GM19240 (cell line): ENCODE measurements around the gene SGCA.
A peak's percentile ranks its signal among the peaks of the same experiment; 100 is the strongest.

Source experiments
- DNase-seq: peaks from one replicate; pipeline ENCODE4 v3.0.0; 2011; ENCODE audit warnings: low spot score; ENCODE audit not compliant: insufficient read length

The SGCA gene

DNA sequence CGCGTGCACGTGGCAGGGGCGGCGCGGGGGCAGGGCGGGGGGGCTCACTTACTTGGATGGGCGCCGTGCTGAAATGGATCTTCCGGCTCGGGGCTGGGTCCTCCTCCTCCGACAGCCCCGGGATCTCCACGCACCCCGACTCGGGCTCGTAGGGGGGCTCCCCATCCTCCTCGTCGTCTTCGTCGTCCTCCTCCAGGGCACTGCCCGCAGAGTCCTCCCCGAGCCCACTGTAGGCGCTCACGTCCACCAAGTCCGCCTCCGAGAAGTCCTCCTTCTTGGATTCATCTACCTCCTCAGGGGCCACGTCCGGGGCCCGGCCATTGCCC, 16.8 kb upstream of the SGCA start:
- DNase-seq: no peak

DNA sequence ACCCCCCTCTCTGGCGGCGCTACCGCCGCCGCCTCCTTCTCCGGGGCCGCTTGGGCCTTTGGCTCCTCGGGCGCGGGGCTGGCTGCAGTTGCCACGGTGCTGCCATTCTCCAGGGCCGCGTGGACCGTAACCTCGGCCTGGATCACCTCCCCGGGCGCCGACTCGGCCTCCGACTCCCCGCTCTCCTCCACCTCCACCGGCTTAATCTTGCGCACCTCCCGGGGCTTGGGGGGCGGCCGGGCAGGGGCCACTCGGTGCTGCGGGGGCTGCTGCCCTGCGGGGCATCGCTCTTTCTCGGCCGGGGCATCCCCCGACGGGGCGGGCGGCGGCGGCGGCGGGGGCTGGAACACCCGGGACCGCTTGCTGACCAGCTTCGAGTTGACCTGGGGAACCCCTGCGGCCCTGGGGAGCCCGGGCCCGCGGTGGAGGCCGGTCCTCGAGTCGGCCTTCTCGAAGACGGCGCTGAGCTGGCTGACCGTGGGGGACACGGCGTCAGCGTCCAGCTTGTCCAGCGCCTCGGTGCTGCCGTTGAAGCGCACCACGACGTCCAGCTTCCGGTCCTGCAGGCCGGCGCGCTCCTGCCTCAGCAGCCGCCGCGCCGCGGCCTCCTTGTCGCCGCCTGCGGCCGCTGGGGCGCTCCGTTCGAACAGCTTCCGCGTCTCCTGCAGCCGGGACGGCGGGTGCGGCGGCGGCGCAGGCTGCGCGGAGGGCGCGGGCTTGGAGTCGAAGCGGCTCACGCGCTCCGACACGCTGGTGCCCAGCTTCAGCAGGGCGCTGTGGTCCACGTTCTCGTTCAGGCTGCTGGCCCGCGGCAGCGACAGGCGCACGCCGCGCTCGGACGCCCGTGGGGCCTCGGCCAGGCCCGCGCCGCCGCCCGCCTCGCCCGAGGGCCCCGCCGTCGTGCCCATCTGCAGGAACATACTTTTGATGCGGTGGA, 16.1 kb upstream of the SGCA start:
- no peak for DNase-seq

DNA sequence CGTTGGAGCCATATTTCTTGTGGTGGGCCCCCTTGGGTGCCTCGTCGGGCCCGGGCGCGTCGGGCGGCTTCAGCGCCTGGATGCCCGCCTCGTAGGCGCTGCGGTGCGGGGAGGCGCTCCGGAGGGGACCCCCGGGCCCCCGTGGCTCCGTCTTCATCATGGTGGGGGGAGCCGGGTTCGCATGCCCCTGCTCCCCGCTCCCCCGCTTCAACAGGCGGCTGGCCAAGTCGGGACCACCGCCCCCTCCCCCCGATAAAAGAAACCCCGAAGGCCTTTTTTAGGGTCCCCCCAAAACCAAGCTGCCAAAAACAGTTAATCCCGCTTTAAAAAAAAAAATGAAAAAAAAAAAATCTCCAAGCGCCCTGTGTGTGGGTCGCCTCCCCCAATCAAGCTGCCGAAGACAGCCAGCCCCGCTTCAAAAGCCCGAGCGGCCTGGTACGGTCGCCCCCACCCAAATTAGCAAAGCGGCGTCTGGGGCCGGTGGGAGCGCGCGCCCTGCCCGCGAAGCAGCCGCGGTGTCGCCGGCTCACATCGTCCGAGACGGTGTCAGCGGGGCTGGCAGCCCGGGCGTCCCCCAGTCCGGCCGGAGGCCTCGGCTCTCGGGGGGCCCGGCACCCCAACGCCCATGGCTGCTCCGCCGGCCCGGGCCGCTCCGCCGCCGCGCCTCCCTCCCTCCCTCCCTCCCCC, 15.3 kb upstream of the SGCA start, which contains the start of gene PPP1R9B:
PPP1R9B (minus strand) TSS at position 324 of the 687 bp plus-strand sequence; CDS start at position 160, 164 bp downstream.
- no peak for DNase-seq

DNA sequence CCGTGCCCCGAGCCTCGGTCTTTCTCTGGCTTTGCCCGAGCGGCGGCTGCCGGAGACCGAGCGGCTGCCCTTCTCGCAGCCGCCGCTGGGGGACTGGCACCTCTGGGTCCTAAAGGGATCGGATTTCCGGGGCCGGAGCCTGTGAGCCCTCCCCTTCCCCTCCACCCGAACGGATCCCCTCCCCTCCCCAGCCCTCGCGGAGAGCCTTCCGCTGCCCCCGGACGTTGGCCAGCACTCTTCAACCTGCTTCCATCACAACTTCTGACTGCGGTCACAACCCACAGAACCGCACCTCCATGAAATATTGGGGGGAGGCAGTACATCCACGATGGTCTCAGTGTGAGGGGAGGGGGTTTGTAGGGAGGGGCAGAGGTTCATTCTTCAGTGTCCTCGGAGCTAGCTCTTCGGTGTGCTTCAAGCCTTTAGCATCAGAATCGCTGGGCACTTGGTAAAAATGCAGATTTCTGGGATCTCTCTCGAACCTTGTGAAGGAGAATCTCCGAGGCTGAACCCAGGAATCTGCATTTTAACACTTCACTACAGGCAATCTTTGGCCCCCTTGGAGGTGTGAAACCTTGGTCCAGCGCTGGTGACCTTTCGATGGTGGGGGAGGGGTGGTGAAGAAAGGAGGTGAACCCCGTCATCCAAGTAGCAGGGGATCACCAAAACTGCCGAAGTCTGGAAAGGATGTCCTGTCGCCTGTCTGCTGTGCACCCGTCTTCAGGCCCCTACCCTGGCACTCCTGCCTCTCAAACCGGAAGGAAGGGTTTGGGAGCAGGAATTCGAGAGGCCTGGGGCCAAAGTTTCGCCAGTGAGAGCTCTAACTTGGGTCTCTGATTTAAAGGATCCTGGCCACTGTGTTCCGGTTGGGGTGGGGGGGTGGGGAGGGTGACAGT, 14.5 kb upstream of the SGCA start:
- peak; percentile 87 for DNase-seq

DNA sequence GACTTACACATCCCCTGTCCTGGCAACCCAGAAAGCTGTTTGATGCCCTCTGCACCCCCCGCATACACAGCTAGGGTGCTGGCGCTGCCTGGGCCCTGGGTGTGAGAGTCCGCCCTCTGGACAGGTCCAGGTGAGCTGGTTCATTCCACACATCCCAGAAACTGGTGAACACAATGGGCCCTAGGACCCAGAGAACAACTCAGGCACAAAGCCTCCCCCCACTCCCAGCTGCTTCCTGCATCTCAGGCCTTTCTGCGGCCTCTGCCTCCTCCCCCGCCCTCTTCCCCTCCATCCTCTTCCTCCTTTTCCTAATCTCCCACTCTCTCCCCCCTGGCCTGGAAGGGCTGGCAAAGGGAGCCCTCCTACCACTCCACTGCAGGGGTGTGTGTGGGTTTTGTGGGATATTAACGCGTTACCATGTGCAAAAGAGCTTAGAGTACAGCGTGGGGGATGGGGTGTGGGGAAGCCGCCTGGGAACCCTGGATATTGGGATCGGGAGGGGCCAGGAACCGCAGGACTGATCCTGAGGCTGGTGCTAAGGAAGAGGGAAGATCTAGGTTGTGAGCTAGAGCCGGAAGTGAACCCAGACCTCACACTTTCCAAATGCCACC, 13.8 kb upstream of the SGCA start:
- DNase-seq: no peak

DNA sequence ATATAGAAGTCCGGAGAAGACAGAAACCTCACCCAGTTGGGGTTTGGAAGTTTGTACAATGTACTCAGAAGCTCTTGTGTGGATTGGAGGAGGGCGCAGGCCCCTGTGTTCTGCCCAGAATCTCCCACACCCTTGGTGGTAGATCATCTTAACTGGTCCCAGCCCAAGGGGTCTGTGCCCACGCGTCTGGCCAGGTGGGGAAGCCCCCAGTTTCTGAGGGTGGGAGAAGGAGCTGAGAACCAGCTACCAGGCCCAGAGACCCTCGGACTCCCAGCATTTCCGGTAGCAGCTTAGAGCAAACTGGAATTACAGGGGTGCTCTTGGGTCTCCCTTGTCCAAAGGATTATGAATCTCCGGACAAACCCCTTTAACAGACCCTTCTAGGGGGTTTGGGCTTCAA, 13.1 kb upstream of the SGCA start:
- DNase-seq: no peak

DNA sequence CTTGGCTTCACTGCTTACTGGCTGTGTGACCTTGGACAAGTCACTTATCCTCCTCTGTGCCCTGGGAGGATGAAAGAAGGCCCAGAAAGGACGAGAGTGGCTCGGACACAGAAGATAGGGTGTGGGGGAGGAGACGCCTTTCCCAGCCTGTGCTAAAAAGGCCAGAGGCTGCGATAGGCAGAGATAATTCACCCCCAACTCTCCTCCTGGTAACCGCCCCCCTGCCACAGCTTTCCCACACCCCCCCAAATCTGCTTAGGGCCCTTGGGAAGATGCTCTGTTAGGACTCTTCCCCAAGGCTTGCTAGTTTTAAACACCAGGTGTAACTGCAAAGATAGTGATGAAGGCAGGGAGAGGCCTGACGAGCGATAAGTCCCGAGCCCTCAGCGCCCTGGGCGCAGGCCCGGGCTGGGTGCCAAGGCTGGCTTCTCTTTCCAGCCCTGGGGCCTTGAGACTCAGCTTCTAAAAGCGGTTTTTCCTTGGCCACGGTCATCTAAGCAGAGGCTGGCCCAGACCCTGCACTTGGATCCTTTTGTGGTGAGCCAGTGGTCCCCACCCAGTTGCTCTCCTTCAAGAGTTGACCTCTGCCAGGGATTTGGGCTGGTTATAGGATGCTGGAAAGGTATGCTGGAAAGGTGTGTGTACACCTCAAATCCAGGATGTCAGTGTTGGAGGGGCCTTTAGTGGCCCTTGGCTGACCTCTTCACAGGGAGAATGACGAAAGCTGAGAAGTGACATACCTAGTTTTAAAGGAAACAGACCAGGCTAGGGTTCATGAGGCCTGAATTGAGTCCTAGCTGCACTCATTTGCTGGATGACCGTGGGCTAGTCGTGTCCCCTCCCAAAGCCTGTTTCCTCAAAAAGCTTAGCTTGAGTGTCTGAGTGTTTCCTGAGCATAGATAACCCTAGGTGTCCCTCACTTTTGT, 11.9 kb upstream of the SGCA start:
- DNase-seq: no peak

DNA sequence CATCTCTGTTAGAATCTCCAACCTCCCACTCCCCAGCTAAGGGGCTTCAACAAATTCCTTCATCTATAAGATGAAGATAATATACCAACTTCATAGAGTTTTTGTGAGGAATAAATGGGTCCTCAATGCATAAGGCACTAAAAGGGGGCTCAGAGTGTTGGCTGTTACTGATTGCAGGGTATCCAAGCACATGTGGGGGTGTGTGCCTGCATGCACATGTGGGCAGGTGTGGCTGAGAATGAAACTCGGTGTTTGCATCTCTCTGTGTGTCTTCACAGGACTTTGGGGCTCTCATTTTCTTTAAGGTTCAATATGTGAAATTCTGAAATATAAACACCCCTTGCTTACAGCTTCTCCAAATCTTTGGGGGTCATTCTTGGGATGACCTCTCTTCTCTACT, 11.2 kb upstream of the SGCA start:
- DNase-seq: no peak

DNA sequence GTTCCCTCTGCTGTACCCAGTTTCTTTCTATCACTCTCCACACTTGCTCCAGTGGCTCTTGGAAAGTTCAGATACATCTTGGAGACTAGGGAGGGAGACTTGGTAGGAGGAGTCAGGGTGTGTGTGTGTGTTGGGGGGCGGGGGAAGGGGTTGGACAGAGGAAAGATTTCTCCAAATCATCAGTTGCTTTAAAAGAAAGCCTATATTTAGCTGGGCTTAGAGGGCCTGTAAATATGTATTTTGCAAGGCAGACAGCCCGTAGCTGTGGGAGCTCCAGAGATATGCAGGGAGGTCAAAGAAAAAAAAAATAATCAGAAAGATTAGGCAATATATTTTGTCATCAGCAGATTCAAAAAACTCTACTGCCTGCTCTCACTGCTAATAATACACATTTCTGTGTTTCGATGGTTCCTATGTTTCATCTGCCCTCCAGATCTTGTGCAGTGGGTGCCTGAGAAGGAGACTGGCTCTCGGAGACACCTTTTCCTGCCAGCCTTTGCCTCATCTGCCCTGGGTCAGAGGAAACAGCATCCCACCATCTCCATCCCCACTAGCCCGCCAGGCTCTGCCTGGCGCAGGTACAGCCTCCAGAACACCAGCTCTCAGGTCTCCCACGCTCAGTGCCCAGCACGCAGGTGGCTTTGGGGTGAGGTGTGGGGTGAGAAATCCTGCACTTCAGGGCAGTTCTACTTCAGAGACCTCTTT, 10.5 kb upstream of the SGCA start:
- no peak for DNase-seq

DNA sequence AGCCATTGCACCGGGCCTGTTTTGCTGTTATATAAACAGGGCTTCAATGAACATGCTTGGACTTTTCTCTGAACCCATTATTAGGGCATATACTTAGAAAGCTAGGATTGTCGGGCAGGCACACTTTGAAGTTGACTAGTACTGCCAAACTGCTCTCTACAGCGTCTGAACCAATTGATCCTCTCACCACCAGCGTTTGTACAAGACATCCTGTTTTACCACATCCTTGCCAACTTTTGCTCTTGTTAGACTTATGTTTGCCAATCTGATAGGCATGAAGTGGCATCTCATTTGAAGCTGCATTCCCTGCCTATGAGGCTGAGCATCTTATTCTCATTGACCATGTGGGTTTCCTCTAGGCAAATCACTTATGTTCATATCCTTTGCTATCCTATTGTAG, 7.9 kb upstream of the SGCA start:
- no peak for DNase-seq

DNA sequence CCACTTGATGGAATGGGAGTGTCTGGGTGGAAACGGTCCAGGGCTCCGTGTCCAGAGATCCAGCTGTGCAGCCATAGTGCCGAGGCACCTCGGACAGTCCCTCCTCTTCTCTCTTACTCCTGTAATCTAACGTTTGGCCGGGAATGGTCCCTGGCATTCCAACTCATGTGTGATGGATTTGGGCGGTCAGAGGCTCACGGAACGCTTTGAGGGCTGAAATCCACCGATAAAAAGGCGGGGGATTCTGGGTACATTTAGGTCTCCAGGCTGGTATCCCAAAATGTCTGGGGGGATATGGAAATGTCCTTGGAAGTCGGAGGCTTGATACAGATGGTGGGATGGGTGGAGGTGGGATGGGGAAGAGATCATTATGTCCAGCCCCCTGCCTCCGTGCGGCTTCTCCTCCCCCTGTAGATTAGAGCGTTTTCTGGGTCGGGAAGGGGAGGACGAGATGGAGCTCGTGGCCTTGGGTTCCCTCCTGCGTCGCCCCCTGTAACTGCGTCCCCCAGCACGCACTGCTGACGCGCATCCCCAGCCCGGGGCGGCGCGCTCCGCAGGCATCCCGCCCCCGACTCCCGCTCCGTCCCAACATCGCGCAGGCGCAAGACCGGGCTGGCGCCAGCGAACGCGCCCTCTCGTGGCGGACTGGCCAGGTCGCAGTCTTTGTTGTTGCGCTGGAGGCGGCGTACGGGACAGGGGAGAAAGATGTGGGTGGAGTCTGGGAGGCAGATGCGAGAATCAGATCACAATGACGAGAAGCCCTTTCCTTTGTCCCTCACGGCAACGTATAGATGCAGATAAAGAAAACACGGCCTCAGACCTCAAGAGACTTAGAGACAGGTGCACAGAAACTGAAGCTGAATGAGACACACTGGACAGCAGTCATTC, 4.5 kb upstream of the SGCA start:
- DNase-seq: peak; percentile 98

DNA sequence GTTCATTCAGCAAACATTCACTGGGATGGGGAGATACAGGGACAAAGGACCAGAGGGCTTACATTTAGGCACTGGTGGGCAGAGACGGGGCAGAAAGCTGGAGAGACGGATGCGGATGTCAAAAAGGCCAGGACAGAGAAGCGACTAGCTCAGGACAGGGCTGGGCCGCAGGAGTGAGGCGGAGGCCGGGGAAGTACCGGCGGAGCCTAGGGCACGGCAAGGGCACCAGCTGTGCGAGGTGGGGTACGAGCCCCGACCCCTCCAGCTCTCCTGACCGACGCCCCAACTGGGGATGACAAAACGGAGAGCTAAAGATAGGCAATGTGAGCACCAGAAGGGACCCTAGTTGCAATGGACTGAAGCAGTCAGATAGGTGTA, 3.9 kb upstream of the SGCA start:
- no peak for DNase-seq

DNA sequence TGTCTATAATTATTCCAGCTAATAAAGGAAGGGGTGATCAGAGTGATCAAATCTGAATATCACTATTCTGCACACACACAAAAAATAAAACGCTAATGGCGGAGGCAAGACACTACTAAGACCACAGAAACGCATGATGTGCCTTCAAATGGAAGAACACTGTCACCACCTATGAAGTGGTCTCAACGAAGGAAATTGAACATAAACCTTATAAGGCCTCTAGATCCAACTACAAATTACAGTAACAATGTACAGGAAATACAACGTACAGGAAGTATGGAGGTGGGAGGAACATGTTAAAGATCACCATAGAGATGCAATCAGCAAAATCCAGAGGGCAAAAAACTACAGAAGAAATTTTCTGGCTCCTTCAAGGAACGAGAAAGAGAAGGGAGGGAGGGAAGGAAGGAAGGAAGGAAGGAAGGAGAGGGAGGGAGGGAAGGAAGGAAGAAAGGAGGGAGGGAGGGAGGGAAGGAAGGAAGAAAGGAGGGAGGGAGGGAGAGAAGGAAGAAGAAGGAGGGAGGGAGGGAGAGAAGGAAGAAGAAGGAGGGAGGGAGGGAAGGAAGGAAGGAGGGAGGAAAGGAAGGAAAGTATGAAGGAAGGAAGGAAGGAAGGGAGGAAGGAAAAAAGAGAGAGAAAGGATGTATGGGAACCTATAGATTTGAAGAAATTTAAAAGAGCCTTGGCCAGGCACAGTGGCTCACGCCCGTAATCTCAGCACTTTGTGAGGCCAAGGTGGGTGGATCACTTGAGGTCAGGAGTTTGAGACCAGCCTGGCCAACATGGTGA, 3.1 kb upstream of the SGCA start:
- no peak for DNase-seq

DNA sequence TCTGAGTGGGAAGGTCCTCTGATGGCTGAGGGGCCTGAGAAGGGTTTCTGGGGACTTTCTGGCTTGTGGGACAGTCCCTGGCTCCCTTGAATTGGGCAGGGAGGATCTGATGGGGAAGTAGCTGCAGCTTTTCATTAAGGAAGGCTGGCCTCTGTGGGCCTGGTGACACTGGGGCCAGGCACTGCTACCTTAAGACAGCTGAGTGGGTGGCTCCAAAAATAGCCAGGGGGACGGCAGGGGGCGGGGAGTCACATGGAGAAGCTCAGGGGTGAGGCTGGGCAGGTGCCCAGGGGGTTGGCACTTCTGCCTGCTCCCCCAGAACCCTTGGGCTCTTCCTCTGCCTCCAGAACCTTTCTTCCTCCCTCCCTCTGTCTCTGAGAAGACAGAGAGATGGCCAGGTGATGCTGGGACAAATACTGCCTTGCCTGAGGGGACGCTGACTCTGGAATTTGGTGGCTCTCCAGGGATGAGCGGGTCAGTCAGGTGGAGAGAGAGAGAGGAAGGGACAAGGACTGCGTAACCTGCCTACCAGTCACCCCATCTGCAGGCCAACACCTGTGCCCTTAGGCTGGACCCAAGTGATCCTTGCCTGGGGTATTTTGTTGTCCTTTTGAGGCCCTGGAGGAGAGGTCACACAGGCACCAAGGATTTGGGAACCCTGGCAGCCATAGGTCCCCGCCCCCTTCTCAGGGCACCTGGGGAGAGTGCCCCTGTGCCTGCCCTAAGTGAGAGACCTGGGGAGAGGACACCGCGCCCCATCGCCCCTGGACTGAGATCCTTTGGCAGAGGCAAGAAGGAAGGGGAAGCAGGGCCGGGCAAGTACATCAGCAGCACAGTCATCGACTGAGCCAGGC, 1.7 kb upstream of the SGCA start:
- no peak for DNase-seq

DNA sequence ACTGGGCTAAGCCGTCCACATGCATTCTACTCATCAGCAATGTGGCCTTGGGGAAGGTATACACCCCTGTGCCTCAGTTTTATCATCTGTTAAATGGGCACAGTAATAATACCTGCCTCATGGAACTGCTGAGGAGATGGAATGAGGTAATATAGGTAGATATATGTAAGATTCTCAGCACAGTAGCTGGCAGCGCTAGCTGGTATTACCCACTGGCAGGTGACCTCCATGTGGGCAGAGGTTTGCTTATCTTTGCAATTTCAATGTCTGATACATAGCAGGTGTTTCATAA, 1.2 kb upstream of the SGCA start:
- no peak for DNase-seq

DNA sequence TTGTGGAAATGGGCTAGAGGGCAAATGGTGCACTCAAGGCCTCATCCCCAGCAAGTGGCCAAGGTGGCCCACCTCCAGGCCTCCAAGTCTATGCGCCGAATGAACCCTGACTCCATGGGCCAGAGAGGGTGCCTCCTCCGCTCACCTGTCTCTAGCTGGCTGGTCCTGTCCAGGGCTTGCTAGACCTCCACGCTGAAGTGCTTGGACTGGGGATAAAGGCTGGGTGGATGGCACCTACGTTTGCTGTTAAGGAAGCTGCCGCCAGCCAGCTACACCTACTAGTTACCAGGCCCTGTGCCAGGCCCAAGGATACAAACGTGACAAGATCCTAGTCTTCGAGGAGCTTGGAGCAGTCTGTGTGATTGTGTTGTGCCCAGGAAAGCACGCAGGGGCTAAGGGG, 739 bp upstream of the SGCA start:
- DNase-seq: no peak

DNA sequence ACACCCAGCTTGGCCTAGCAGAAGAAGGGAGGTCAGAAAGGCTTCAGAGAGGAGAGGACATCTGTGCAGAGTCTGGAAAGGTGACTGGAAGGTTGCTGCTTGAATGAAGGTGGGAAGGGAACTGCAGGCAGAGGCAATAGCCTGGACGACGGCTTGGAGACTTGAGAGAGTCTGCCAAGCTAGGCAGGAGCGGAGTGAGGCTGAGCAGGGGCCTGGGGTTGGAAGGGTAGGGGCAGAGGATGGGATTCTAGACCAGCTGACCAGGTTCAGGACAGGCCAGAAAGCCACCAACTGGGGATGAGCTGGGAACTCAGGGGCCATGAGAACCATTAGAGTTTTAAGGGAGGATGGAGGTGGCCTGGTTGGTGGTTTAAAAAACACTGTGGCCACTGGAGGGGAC, 339 bp upstream of the SGCA start:
- no peak for DNase-seq
